CD4-positive, alpha-beta T cell treated with Interferon alpha-2 for 1 hour (primary cell): Measurements from ENCODE around the gene MSI2.
A peak's percentile ranks its signal among the peaks of the same experiment; 100 is the strongest.

Experiments
- DNase-seq, 2 donors: peaks; one replicate each; pipeline ENCODE4 v3.0.0-alpha.2; 2020 to 2022

Gene MSI2

DNA sequence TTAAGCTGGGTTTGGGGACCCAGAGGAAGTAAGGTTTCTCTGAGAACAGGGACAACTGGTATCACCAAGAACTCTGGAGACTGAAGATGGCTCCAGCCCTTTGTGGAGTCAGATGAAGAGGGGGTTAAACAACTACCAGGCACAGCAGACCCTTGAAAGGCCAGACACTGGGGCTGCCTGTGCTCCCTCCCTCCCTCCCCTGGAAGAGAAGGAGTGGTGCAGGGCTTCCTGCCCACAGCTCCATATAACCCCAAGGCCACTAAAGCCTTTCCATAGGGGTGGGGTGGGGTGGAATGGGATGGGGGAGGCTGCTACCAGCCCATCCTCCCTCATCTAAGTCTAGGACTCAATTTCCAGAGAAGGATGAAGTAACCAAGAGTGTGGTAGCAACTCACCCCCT, 422.1 kb downstream of the MSI2 start:
- DNase-seq = no peak

DNA sequence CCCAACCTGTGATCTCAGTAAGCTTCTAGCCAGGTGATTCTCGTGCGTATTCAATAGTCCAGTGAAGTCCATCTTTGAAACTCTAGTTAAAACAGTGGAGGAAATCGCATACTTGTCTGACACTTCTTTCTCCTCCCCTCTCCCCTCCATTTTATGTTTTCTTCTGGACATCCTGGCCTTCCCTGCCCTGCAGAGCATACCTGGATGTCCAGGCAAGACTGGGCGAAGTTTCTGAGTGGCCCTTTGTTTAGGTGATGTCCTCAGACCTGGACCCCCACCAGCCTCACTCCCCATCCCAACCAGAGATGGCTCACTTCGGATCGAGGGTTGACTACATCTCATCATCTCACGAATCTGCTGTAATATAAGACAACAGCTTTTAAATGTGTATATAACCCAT, 423.0 kb downstream of the MSI2 start:
- no peak for DNase-seq

DNA sequence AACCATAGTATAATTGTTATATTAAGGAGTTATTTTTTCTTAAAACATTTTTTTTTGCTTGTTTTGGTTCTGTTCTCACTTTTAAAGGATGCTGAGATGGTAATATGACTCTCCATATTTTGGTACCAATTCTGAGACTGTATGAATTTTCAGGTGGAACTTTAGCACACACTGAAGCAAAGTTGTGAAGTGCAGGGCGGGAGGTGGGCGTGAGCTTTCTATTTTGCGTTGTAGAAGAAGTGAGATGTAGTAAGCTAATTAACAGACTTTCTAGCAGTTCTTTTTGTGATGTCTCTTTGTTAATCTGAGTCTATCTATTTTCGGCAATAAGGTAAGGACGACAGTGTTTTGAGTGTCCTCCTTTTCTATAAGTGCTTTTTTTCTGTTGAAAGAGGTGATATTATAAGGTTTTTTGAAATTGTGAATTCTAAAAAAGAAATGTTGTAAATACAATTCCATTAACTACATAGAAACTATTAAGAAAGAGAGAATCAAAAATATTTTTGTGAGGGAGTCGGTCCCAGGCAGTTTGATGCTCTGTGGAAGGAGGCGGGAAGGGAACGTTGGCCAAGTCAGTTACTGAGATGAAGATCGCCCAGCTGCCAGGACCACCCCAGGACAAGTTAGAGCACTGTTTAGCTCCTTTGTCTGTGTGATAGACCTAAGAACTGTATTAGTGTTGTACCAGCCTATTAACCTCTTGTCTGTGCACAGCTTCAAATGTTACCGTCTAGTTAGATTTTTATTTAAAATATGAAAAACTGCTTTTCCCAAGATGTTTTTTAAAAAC, 423.8 kb downstream of the MSI2 start:
- no peak for DNase-seq

DNA sequence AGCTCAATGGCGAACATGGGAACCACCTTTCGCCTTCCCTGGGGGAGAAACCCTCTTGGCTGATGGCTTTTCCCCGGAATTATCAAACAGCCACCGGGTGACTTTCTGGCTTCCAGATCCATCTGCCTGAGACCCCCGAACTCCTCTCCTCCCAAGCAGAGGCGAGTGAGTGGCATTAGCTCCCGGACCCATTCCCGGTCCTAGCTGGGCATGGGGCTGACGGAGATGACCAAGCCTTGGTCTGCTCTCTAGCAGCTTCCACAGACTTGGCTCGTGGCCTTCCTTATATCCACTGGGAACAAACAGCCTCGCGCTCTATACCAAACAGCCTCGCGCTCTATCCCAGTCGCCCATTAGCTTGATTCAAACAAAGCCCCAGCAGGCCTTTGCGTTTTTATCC, 426.4 kb downstream of the MSI2 start:
- DNase-seq = no peak

DNA sequence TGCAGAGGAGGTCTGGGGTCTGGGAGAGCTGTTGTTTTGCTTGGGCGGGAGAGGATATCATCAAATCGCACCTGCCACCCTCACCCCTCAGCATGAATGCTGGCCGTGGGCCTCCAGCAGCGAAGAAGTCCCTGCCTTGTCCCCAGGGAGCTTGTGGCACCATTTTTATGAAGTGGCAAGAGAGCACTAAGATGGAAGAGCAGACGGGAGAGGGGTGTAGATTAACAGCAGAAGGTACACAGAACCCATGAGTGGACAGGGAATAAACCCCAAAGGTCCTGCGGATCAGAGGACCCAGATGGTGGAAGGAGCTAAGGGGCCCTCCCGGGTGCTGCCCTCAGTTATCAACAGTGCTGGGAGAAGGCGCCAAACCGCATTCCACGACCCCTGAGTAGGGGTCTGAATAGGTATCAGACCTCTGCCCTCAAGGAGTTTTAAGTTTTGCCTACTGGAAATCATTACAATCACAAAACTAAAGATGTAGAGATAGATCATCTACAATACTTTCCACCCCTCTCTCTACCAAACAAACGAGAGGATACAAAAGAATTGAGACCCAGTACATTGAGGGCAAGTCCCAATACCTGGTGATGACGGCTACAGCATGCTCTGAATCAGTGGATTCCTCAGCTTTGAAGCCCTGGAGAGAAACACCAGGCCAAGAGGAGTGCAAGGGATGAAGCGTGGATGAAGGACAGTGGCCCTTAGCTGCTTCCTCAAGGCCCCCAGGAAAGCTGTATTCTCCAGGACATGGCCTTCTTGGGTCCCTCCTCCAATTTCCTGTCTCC, 428.6 kb downstream of the MSI2 start:
- no peak for DNase-seq

DNA sequence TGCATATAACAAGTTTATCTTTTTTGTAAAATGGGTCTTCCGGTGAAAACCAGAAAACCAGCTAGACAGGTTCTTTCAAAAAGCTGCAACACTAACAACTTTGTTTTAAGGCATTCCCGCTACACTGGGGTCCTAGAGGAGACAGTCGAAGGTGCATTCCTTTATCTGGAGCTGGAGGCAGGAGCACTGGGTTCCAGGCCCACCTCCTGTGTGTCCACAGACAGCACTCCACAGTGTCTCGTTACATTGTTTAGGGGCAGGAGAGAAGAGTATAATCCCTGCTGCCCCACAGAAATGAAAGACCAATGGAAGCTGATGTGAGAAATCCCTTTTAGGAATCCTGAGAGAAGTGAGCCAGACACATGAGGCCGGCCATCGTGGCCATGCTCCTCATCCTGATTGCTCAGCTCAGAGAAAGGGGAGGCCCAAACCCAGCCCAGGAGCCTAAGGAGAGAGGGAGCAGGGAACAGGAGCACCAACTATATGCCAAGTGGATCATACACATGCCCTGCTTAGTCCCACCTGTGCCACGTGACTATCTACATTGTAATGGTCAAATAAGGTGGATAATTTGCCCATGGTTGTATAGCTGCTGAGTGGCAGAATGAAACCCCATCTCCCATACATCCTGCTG, 429.3 kb downstream of the MSI2 start:
- DNase-seq = no peak

DNA sequence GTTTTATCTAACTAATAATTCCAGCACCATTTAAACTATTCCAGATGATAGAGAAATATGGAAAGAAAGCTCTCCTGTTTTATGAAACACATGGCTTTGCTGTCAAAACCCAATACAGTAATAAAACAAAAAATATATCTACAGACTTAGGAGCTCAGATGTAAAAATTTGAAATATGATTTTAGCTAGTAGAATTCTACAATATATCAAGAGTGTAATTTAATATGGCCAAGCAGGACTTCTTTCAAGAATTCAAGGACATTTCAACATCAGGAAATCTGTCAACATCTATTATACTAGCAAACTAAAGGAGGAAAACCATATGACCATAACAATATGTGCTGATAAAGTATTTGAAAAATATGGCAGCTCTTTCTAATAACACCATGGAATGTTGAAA, 431.3 kb downstream of the MSI2 start:
- no peak for DNase-seq

DNA sequence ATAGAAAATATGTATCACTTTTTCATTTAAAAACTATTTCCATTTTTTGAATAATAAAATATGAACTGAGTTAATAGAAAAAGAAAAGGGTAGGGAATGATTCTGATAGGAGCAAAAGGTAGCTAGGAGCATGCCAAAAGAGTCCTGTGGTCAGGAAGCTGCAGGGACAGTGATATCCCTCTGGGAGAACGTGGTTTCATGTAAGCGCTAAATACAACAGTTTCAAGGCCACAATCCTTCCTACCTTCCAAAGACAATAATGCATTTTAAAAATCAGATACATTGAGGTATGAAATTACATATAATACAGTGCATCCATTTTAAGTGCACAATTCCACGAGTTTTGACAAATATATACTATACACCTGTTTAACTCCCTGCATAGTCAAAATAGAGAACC, 432.9 kb downstream of the MSI2 start:
- no peak for DNase-seq

DNA sequence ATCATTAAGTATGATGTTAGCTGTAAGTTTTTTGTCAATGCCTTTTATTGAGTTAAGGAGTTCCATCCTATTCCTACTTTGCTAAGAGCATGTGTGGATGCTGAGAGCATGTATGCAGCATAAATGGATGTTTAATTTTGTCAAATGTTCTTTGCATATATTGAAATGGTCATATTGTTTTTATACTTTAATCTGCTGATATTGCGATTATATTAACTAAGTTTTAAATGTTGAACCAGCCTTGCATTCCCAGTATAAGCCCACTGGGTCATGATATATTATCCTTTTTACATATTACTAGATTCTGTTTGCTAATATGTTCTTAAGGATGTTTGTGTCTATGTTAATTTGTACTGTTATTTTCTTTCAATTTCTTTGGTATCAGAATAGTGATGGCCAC, 435.6 kb downstream of the MSI2 start:
- DNase-seq = no peak

DNA sequence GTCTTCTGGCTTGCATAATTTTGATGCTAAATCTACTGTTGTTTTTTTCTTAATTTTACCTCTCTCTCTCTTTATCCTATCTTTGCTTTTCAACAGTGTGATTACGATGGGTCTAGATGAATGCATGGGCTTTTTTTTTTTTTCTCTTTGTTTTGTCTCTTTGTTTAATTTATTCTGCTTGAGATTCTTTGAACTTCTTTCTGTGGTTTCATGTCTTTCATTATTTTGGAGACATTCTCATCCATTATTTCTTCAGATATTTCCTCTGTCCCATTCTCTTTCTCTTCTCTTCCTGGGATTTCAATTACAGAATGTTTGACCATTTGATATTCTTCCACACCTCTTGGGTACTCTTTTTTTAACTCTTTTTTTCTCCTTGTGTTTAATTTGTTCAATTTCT, 436.4 kb downstream of the MSI2 start:
- DNase-seq = no peak

DNA sequence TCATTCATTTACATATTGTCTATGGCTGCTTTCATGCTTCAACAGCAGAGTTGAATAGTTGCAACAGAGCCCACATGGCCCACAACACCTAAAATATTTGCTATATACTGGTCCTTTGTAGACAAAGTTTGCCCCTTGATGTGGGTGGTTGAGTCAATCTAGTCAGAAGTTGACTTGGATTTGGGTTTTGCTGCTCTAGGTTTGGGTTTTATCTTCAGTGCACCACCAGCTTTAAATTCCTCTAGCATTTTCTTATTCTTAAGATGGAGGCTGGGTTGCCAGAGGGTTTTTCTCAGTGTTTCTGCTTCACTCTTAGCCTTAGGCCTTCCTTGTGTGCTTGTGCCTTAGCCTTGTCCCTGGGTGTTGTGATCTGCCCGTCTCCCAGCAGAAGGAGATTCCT, 437.7 kb downstream of the MSI2 start:
- DNase-seq = no peak

DNA sequence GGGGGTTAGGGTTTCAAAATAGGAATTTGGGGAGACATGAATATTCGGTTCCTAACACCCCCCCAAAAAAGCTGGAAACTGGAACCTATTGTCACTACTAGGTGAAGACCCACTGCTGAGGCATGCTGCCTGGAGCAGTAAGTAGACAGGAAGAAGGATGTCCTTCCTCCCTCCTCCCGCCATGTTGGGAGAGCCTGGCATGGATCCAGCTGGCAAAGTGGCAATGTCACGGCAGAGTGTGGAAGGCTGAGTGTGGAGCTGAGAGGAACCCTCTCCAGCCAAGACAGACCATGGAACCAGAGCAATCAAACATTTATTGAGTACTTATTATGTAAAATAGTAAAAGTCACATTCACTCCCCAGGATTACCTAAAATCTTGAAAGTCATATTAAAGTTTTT, 439.7 kb downstream of the MSI2 start:
- DNase-seq = no peak

DNA sequence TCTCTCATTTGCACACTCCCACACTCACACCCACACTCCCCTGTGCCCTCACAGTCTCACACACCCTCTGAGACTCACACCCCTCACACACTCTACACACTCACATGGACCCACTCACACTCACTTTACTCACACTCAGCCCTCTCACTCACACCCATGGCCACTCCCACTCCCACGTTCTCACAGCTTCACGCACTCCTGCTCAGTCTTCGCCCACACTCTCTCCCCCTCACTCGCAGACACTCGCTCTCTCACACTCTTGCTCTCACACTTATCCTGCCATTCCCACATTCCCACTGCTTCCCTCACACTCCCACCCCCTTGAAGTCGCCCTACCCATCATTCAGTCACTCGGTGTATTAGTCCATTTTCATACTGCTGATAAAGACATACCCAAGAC, 440.9 kb downstream of the MSI2 start:
- DNase-seq = no peak

DNA sequence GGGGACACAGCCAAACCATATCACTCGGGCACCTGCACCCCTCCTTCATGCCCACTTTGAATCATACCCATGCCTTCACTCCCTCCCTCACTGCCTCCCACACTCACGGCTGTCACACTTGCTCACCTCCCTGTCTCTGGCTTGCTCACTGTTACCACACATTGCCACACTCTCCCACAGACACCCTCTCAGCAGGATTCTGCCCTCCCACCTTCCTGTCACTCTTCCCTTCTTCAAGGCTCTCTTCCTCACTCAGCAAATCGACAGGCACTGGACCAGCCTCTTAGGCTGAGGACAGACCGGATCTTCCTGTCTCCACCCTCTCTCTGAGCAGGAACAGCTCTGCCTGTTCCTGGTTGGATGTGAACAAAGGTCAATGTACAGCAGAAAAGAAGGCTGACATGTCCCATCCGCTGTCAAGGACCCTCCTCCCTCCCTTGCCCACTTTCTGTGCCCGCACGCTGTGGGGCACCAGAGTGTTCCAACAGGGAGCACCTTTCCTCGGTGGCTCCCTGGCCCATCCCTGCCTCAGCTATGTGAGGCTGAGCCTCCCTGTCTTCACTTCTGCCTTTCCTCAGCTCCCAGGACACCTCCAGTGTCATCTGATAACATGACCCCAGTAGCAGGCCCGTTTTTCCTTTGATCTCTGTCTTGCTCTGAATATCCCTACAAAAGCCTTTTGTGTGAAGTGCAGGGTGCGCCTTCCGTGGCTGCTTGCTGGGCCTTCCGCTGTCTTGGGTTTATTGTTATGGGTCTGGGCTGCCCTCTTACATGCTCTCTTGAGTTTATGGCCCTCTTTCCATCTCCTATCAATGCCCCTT, 441.8 kb downstream of the MSI2 start:
- peak in 1 of 2 donors; percentile 23 for DNase-seq

DNA sequence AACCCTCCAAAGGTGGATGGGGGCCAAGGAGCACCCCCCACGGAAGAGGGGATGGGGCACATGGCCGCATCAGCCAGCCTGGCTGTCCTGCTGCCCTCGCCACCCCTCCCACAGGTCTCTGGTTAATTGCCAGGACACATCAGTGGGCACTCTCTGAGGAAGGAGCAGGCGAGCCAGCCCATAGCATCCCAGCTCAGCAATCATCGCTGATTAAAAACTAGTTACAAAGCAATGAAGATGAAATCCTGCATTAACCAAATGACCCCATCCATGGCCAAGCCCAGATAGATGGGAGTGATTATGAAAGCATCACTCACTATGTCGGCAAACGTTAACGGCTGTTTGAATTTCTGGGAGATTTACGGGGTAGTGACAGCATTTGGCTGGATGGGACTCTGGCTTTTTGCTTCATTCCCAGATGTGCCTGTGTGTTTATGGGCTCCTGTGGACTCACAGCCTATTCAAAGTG, 443.5 kb downstream of the MSI2 start:
- no peak for DNase-seq

DNA sequence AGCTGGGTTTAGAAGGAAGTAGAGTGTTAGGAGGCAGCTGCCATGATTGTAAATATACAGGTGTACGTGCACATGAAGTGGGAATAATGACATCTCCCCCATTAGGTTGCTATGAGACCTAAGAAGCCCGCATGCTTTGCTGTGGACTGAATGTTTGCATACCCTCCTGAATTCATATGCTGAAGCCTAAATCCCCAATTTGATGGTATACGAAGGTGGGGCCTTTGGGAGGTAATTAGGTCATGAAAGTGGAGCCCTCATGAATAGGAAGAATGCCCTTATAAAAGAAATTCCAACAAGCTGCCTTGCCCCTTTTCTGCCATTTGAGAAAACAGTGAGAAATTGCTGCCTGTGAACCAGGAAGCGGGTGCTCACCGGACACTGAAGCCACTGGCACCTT, 444.8 kb downstream of the MSI2 start:
- DNase-seq = no peak

DNA sequence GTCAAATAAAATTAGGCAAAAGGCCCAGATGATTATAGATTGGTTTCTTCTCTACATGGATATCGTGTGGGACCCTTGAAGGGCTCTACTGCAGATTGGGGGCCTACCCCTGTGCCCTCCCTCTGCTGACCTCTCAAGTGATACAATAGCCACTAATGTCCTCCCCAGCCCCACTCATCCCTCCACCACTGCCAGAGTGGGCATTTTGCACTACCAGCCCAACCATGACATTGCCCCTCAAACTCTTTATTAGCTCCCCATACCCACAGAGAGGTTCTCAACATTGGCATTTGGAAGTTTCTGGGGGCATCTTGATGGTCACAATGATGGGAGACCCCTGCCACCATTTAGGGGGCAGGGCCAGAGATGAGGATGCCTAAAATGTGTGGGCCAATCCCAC, 446.9 kb downstream of the MSI2 start:
- no peak for DNase-seq

DNA sequence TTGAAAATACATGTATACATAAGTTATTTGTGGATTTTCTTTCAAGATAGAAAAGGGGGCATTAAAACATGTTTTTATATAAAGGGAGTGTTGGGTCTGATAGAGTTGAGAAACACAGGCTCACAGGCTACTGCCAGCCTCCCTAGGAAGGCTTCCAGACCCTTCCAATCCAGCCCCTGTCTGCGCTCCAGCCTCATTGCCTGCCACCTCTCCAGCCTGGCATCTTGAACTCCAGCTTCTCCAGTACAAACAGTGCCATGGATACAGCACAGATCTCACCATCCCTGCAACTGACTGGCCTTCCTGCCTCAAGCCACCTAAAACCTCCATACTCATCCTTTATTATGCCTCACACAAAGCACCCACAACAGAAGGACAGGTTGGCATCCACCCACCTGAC, 448.1 kb downstream of the MSI2 start:
- DNase-seq = no peak

DNA sequence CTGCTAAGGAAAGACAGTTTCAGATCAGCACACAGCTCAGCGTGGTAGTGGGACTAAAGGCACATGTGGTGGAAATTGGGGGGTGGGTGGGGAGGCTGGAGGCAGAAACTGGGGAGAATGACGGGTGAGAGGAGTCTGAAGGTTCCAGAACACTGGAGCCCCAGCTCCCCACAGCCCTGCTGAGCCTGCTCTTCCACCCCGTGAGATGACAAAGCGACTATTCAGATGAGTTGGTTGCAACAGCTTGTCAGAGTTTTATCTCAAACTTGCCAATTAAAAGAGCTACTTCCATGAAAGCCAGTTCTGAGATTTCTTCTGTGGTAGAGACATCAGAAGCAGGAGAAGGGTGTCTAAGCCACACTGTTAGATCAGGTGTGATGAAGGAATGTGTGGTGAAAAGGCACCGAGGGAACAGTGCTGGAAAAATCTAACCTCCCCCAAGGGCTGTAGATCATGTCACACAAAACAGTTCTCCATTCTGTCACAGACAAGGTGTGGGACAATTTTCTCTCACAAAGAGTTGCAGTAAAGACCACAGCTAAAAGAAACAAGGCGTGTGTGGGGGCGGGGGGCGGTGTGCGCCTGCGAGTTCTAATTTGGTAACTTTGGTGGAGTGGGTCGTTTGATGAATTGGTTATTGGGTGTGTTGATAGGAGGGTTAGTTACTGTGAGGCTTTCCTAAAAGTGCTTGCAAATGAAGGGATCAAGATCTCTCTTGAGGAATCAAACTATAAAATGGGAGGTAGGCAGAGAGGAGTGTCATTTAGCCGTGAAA, 449.8 kb downstream of the MSI2 start:
- no peak for DNase-seq

DNA sequence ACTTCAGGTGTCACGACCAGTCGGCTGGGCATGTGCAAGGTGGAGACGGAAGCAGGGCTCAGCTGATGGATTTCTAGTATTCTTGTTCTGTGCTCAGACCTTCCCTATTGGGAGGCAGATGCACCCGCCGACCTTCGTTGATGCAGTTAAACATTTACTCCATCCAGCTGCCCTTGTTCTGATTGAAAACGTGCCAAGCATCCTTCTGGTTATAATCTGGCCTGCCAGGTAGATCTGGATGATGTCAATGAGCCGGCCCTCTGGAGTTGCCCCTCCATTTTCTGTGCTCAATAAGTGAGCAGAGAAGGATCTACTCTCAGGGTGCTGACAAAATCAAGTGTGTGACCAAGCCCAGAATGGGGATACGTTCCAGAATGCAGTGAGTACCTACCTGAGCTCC, 450.4 kb downstream of the MSI2 start:
- DNase-seq = no peak

DNA sequence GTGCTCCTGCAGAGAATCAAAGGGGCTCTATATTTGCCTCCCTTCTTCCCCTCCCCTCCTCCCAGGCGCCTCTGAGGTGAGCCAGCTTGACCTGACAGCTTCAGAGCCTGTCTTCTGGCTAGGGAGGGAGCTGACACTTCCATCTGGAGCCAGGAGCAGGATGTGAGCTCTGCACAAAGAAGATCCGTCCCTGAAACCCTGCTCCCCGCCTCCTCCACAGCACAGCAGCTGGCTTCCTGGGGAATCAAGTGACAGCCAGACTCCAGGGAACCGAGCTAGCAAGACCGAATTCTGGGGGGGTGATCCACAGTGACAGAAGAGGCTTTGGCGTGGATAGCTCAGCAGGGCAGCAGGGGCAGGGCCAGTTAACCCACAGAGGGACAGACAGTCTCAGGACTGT, 451.6 kb downstream of the MSI2 start:
- DNase-seq = no peak

DNA sequence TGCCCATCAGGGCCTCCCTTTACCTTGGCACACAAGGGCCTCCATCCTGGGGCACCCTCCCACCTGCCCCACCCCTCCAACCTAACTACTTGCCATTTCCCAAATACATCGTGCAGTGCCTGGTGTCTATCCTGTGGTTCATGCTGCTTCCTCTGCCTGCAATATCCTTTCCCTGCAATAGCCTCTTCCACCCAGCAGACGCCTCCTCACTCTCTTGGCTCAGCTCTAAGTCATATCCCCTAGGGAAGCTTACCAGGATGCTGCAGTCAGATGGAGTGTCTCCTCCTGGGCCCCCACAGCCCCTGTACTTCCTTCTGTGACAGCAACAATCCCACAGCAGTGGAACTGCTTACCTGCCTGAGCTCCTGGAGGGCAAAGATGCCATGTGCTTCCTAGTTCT, 452.1 kb downstream of the MSI2 start:
- no peak for DNase-seq
